Neural cell (in vitro differentiated cells): ENCODE results near the gene CARD19. TPM values are rescaled to one million over a fixed set of nuclear protein-coding genes. Genes with fewer than 3 reads are reported as not detected.

Experiments
- H2AFZ ChIP-seq: fragments of 200-600, 300-800 bp; sonication (generic), shearing (Covaris generic); 2 replicates; pipeline ENCODE4 v1.6.0; 2014; ENCODE audit warnings: low read depth, mild to moderate bottlenecking, antibody characterized with exemption, low read length, moderate library complexity
- H3F3A ChIP-seq: fragments of 200-600 bp; shearing (Covaris generic); 2 replicates; pipeline ENCODE4 v1.6.1; 2016; ENCODE audit warnings: mild to moderate bottlenecking, moderate library complexity, mixed read lengths, antibody characterized with exemption, low read length; ENCODE audit not compliant: insufficient read depth, poor library complexity, severe bottlenecking
- H3K27ac ChIP-seq: fragments of 200-600, 300-800 bp; sonication (generic), shearing (Covaris generic); 2 replicates; pipeline ENCODE4 v1.5.1; 2014; ENCODE audit warnings: mild to moderate bottlenecking, low read length, moderate library complexity
- H3K27me3 ChIP-seq: fragments of 300-800, 200-600 bp; sonication (generic), shearing (Covaris generic); 2 replicates; pipeline ENCODE4 v1.6.0; 2014; ENCODE audit warnings: mild to moderate bottlenecking, low read depth, low read length, moderate library complexity; ENCODE audit not compliant: insufficient read depth
- H3K36me3 ChIP-seq: fragments of 300-800, 200-600 bp; sonication (generic), shearing (Covaris generic); 2 replicates; pipeline ENCODE4 v1.5.1; 2014; ENCODE audit warnings: mild to moderate bottlenecking, antibody characterized with exemption, low read length, moderate library complexity; ENCODE audit not compliant: insufficient read depth
- H3K4me2 ChIP-seq: fragments of 300-800, 200-600 bp; sonication (generic), shearing (Covaris generic); 2 replicates; pipeline ENCODE4 v1.6.0; 2014; ENCODE audit warnings: mild to moderate bottlenecking, low read length
- H3K4me3 ChIP-seq: fragments of 300-800, 200-600 bp; sonication (generic), shearing (Covaris generic); 2 replicates; pipeline ENCODE4 v1.5.1; 2014; ENCODE audit warnings: mild to moderate bottlenecking, low read length, moderate library complexity
- H3K79me2 ChIP-seq: fragments of 200-600 bp; shearing (Covaris generic); replicated peaks from 2 replicates; pipeline ENCODE4 v1.6.0; 2014; ENCODE audit warnings: mild to moderate bottlenecking, low read length, moderate library complexity; ENCODE audit not compliant: insufficient read depth
- H3K9ac ChIP-seq: fragments of 300-800, 200-600 bp; sonication (generic), shearing (Covaris generic); 2 replicates; pipeline ENCODE4 v1.6.1; 2016; ENCODE audit warnings: mild to moderate bottlenecking, low read length, mixed read lengths
- H3K9me2 ChIP-seq: fragments of 200-600 bp; shearing (Covaris generic); 2 replicates; pipeline ENCODE4 v1.6.1; 2016; ENCODE audit warnings: mild to moderate bottlenecking, low read length, mixed read lengths; ENCODE audit not compliant: insufficient read depth
- H3K9me3 ChIP-seq: fragments of 200-600, 300-800 bp; sonication (generic), shearing (Covaris generic); 2 replicates; pipeline ENCODE4 v1.6.1; 2016; ENCODE audit warnings: mild to moderate bottlenecking, mixed run types, low read length, moderate library complexity, mixed read lengths
- H4K20me1 ChIP-seq: fragments of 200-600 bp; shearing (Covaris generic); 2 replicates; pipeline ENCODE4 v1.6.1; 2016; ENCODE audit warnings: mild to moderate bottlenecking, mixed run types; ENCODE audit not compliant: insufficient read depth
- EP300 ChIP-seq: fragments of 450-650 bp; conservative IDR thresholded peaks from 2 replicates; pipeline ENCODE4 v1.6.1; 2014; ENCODE audit warnings: antibody characterized with exemption, mild to moderate bottlenecking, moderate library complexity; ENCODE audit not compliant: poor library complexity, severe bottlenecking
- EZH2 ChIP-seq: fragments of 200-600, 300-800 bp; shearing (Covaris generic), sonication (generic); IDR thresholded peaks from 2 replicates; pipeline ENCODE4 v1.6.1; 2014; ENCODE audit warnings: antibody characterized with exemption, low read length, borderline replicate concordance, mild to moderate bottlenecking; ENCODE audit not compliant: insufficient read depth, poor library complexity, severe bottlenecking
- MXI1 ChIP-seq: fragments of 450-650 bp; conservative IDR thresholded peaks from 2 replicates; pipeline ENCODE4 v1.6.1; 2014; ENCODE audit warnings: antibody characterized with exemption, mild to moderate bottlenecking; ENCODE audit not compliant: poor library complexity, severe bottlenecking
- POLR2AphosphoS5 ChIP-seq: IDR thresholded peaks from 2 replicates; pipeline ENCODE4 v1.6.1; 2012
- RAD21 ChIP-seq: fragments of 450-650 bp; conservative IDR thresholded peaks from 2 replicates; pipeline ENCODE4 v1.6.1; 2014; ENCODE audit warnings: antibody characterized with exemption, mild to moderate bottlenecking, moderate library complexity
- SMC3 ChIP-seq: fragments of 450-650 bp; conservative IDR thresholded peaks from 2 replicates; pipeline ENCODE4 v1.6.1; 2014; ENCODE audit warnings: antibody characterized with exemption, mild to moderate bottlenecking, moderate library complexity; ENCODE audit not compliant: poor library complexity
- TAF1 ChIP-seq: IDR thresholded peaks from 2 replicates; pipeline ENCODE4 v1.6.1; 2012; ENCODE audit warnings: low read depth
- polyA plus RNA-seq: library from polyadenylated mRNA; depleted of rRNA; stranded (reverse); fragments of >200 nt; gene quantifications from 2 replicates; pipeline ENCODE4 v1.2.3, GENCODE V29; 2014
- TF ChIP-seq, protein P1 (sequence below): IDR thresholded peaks from 2 replicates; pipeline ENCODE4 v1.6.1; 2012; ENCODE audit warnings: borderline replicate concordance
- TF ChIP-seq, protein P2 (sequence below): fragments of 450-650 bp; IDR thresholded peaks from 2 replicates; pipeline ENCODE4 v1.5.1; 2014; ENCODE audit warnings: antibody characterized with exemption, mild to moderate bottlenecking, moderate library complexity; ENCODE audit not compliant: poor library complexity, severe bottlenecking

Gene CARD19
- polyA plus RNA-seq, 1 donor from 2014 or later, result 66.7 TPM

DNA sequence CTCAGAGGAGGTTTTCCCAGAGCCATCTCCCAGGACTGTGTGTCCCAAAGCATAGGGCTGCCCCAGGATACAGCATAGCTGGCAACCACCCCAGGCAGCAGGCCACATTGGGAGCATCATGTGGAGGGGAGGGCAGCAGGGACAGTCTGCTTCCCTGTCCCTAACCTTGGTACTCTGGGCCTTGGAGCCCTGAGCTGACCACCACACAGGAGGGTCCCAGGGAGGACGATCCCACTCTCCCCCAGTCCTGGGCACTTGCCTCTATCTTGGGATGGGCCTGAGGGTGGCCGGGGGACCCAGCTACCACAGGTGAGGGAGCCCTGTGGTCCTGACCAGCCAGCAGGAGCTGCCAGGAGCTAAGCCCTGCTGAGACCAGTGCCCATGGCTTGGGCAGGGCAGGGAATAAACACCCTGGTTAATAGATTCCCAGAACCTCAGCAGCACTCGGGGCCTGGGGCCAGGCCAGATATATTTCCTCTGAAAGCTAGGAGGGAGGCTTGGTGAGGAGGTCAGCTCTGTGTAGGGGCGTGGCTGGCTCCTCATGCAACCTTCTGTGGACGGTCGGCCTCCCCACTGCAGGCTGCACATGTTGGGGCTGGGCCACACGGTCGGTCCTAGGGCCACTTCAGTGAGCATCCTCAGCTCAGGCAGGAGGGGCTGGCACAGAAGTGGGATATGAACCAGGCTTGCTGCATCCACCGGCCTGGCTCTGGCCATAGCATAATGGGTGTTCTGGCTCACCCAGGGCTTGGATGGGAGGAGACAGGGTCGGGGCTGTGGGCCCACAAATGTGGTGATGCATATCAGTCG lies 33.9 kb downstream of the CARD19 start:
- H3K9me2 ChIP-seq, result no peaks in the 10 kb centered on the region
- no peak overlapping the region for H3K9ac ChIP-seq
- H2AFZ ChIP-seq, result no peak overlapping the region
- no peaks in the 10 kb centered on the region for H4K20me1 ChIP-seq
- TF ChIP-seq, protein P1, sequence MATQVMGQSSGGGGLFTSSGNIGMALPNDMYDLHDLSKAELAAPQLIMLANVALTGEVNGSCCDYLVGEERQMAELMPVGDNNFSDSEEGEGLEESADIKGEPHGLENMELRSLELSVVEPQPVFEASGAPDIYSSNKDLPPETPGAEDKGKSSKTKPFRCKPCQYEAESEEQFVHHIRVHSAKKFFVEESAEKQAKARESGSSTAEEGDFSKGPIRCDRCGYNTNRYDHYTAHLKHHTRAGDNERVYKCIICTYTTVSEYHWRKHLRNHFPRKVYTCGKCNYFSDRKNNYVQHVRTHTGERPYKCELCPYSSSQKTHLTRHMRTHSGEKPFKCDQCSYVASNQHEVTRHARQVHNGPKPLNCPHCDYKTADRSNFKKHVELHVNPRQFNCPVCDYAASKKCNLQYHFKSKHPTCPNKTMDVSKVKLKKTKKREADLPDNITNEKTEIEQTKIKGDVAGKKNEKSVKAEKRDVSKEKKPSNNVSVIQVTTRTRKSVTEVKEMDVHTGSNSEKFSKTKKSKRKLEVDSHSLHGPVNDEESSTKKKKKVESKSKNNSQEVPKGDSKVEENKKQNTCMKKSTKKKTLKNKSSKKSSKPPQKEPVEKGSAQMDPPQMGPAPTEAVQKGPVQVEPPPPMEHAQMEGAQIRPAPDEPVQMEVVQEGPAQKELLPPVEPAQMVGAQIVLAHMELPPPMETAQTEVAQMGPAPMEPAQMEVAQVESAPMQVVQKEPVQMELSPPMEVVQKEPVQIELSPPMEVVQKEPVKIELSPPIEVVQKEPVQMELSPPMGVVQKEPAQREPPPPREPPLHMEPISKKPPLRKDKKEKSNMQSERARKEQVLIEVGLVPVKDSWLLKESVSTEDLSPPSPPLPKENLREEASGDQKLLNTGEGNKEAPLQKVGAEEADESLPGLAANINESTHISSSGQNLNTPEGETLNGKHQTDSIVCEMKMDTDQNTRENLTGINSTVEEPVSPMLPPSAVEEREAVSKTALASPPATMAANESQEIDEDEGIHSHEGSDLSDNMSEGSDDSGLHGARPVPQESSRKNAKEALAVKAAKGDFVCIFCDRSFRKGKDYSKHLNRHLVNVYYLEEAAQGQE, result no peak
- TF ChIP-seq POLR2AphosphoS5, result no peak
- no peak for TF ChIP-seq TAF1
- no peak for TF ChIP-seq EZH2
- TF ChIP-seq SMC3, result no peak
- no peak for TF ChIP-seq MXI1
- TF ChIP-seq EP300, result no peak
- no peak for TF ChIP-seq RAD21
- TF ChIP-seq, protein P2, sequence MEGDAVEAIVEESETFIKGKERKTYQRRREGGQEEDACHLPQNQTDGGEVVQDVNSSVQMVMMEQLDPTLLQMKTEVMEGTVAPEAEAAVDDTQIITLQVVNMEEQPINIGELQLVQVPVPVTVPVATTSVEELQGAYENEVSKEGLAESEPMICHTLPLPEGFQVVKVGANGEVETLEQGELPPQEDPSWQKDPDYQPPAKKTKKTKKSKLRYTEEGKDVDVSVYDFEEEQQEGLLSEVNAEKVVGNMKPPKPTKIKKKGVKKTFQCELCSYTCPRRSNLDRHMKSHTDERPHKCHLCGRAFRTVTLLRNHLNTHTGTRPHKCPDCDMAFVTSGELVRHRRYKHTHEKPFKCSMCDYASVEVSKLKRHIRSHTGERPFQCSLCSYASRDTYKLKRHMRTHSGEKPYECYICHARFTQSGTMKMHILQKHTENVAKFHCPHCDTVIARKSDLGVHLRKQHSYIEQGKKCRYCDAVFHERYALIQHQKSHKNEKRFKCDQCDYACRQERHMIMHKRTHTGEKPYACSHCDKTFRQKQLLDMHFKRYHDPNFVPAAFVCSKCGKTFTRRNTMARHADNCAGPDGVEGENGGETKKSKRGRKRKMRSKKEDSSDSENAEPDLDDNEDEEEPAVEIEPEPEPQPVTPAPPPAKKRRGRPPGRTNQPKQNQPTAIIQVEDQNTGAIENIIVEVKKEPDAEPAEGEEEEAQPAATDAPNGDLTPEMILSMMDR, result no peak
- H3K27me3 ChIP-seq, result no peaks in the 10 kb centered on the region
- H3F3A ChIP-seq, result no peaks in the 10 kb centered on the region
- no peak overlapping the region for H3K4me3 ChIP-seq
- no peaks in the 10 kb centered on the region for H3K36me3 ChIP-seq
- no peak overlapping the region for H3K27ac ChIP-seq
- no peaks in the 10 kb centered on the region for H3K79me2 ChIP-seq
- H3K4me2 ChIP-seq, result no peak overlapping the region
- no peaks in the 10 kb centered on the region for H3K9me3 ChIP-seq

DNA sequence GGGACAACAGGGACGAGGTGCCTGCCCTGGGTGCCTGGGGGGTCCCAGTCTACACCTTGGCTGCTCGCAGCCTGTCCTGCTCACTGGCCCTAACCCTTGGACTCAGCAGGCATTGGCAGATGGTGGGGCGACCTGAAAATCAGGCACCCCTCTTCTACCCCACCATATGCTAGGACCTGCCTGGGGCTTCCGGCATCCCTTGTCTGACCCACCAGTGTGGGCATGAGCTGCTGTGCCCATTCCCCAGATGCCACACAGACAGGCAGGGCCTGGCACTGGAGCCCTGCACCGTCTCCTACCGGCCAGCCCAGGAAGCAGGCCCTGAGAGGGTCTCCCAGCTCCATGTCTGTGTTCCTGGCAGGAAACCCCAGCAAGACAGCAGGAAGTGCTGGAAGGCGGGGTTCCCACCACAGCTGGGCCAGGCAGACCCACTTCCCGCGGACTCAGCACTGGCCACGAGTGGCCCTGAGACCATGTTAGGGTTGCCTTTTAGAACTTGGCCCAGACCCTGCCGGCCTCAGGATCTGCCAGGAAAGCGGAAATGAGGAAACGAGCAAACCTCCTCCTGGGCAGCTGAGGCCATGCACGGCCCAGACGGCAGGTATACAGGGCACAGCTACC lies 35.0 kb downstream of the CARD19 start:
- Histone ChIP-seq H3K9me2 (no peaks in the 10 kb centered on the region), H3K4me3 (no peak overlapping the region), H3K79me2 (no peaks in the 10 kb centered on the region), H4K20me1 (no peaks in the 10 kb centered on the region), H3K9me3 (no peaks in the 10 kb centered on the region), H3K4me2 (no peak overlapping the region), H2AFZ (no peak overlapping the region), H3K27ac (no peak overlapping the region), H3K9ac (no peak overlapping the region), H3F3A (no peaks in the 10 kb centered on the region), H3K27me3 (no peaks in the 10 kb centered on the region), H3K36me3 (no peaks in the 10 kb centered on the region)
- TF ChIP-seq MXI1, result no peak
- no peak for TF ChIP-seq POLR2AphosphoS5
- TF ChIP-seq, protein P1, result no peak
- no peak for TF ChIP-seq RAD21
- no peak for TF ChIP-seq EP300
- TF ChIP-seq SMC3, result no peak
- no peak for TF ChIP-seq TAF1
- TF ChIP-seq, protein P2, result no peak
